Activated naive CD8-positive, alpha-beta T cell treated with anti-CD3 and anti-CD28 coated beads, Interleukin-2, amount 50 U/mL, for 16 hours (primary cell): ENCODE measurements around the gene GUSB.
"Not testable (repeated sequence)": the region's sequence is repeated elsewhere in the genome, so short reads cannot be mapped to it uniquely, and the experiment has no call there.

Source experiments
- DNase-seq: peaks from one replicate; pipeline ENCODE4 v3.0.0-alpha.2; 2020; ENCODE audit warnings: low read depth, low spot score

GUSB gene

GRCh38 chr7:65981965-65982792 lies at the start of gene GUSB:
GUSB (minus strand) TSS chr7:65982213; CDS start chr7:65982183, 30 bp downstream.
- peak; percentile 78 for DNase-seq

GRCh38 chr7:66028342-66028741 lies 46.3 kb upstream of the GUSB start:
- not testable (repeated sequence) for DNase-seq

GRCh38 chr7:66016131-66016461 lies 34.1 kb upstream of the GUSB start:
- no peak for DNase-seq

- DNase-seq, result no peak
Observed at GRCh38 chr7:66015440-66016130, 33.6 kb upstream of the GUSB start.

GRCh38 chr7:66013938-66014337 lies 31.9 kb upstream of the GUSB start:
- DNase-seq, result no peak

GRCh38 chr7:66007232-66007631 lies 25.2 kb upstream of the GUSB start:
- DNase-seq, result no peak

GRCh38 chr7:66005115-66005671 lies 23.2 kb upstream of the GUSB start:
- DNase-seq, result not testable (repeated sequence)

GRCh38 chr7:66000823-66001417 lies 18.9 kb upstream of the GUSB start:
- DNase-seq, result not testable (repeated sequence)

- DNase-seq, result not testable (repeated sequence)
Observed at GRCh38 chr7:65994984-65995383, 13.0 kb upstream of the GUSB start.

- DNase-seq, result no peak
Observed at GRCh38 chr7:65992526-65992925, 10.5 kb upstream of the GUSB start.

- DNase-seq, result not testable (repeated sequence)
Observed at GRCh38 chr7:65991829-65992228, 9.8 kb upstream of the GUSB start.

GRCh38 chr7:65989694-65990080 lies 7.7 kb upstream of the GUSB start:
- DNase-seq, result no peak

GRCh38 chr7:65988503-65988902 lies 6.5 kb upstream of the GUSB start:
- not testable (repeated sequence) for DNase-seq

GRCh38 chr7:65988084-65988483 lies 6.1 kb upstream of the GUSB start:
- DNase-seq, result no peak

- DNase-seq, result no peak
Observed at GRCh38 chr7:65983965-65984658, 2.1 kb upstream of the GUSB start.

- DNase-seq, result no peak
Observed at GRCh38 chr7:65980478-65981250, 1.3 kb downstream of the GUSB start.

GRCh38 chr7:65979583-65980477 lies 2.2 kb downstream of the GUSB start:
- DNase-seq, result no peak

GRCh38 chr7:65978891-65979582 lies 3.0 kb downstream of the GUSB start:
- DNase-seq, result no peak

- DNase-seq, result no peak
Observed at GRCh38 chr7:65976659-65977196, 5.3 kb downstream of the GUSB start.
